ENCODE results near the gene PPIG.
"Not testable (repeated sequence)": the region's sequence is repeated elsewhere in the genome, so short reads cannot be mapped to it uniquely, and the experiment has no call there.

The PPIG gene

DNA sequence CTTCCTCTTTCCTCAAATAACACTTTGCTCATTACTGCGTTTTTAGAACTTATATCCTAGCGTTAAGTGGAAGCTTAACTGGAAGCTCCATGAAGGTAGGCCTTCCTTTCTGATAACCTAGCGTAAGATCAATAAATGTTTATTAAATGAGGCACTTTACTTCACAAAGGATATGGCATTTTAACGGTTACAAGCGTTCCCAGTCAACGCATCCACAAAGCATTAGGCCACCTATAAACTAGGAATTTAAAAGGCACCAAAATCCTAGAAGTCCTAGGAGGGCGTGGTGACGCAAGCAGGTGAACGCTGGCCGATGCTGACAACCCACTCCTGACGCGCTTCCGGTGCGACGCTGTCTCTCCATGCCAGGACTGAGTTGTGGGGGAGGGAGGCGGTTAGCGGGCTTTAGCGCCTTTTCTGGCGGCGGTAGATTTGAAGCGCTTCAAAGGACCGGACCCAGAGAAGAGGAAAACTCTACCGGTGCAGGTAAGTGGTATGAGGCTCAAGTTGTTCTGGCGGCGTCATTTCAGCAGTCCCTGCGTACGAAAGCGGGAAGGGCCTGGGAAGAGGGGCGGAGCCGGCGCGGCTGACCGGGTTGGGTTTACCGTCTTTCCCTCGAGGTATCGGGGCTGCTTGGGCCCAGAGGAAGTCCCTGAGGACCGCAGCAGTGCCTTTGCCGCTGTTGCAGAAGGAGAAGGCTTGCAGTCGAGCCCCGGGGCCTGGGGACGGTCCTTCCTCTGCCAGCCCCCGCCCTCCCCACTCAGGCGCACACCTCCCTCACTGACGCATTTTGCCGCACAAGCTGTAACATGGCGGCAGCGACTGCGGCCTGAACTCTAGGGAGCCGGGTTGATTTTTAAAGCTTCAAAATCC is at the start of gene PPIG:
Gene PPIG (plus strand): TSS at position 347 of the 873 bp plus-strand sequence. CDS start 19,691 bp downstream, outside the sequence.
- peak; percentile 42 to 77 for DNase-seq

DNA sequence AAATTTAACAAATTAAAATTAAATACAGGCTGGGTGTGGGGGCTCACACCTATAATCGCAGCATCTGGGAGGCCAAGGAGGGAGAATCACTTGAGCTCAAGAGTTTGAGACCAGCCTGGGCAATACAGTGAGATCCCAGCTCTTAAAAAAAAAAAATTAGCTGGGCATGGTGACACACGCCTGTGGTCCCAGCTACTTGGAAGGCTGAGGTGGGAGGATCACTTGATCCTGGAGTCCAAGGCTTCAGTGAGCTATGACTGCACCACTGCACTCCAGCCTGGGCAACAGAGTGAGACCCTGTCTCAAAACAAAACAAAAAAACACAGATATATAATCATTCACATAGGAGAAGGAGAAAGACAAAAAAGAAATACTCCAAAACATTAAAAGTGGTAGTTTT is 44.7 kb upstream of the PPIG start:
- not testable (repeated sequence) for DNase-seq

DNA sequence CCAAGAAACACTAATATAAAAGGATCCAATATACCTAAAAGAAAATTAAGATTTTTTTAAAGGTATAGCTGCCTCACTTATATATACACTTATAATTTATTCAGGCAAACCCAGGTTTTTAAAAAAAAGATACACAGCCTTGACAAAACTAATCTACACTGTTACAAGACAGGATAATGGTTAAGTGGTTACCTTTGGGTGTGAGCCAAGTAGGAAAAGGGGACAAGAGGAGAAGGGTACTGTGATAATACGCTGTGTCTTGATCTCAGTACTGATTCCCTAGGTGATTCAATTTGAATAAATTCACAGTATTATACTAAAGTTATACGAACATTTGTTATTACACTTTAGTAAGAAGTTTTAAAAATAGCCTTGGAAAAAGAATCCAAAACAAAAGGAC is 44.0 kb upstream of the PPIG start:
- DNase-seq: no peak

DNA sequence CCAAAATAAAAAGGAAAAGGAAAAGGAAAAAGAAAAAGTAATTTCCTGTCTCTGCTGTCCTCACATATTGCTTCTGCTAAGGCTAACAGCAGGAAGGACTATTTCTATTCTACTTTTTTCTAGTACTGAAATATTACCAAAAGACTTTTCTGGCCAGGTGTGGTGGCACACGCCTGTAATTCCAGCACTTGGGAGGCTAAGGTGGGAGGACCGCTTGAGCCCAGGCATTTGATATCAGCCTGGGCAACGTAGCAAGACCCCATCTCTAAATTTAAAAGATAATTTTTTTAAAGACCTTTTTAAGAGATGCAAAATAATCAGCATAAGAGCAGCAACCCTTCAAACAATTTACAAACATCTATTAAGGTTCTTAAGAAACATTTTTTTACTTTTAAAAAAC is 41.7 kb upstream of the PPIG start:
- no peak for DNase-seq

GRCh38 chr2:169546756-169547155 is 37.4 kb upstream of the PPIG start:
- no peak for DNase-seq

GRCh38 chr2:169561364-169561763 is 22.8 kb upstream of the PPIG start:
- no peak for DNase-seq

- DNase-seq: not testable (repeated sequence)
Measured at GRCh38 chr2:169562084-169562483, 22.1 kb upstream of the PPIG start.

DNA sequence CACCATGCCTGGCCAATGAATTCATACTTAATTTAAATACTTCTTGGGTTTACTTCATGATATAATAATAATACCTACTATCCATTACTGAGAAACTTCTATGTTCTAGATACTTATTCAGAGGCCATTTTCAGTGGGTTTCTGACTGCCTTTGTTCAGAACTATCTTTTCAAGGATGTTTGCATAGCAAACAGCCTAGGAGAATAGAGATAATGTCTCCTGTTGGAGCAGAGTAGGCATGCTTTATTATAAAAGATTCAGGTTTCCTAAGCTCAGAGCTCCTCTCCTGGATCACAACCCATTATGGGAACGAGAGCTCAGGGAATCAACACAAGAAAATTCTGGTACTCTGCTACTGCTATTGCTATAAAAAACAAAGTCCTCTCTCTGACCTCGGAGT is 21.6 kb upstream of the PPIG start:
- DNase-seq: no peak

- DNase-seq: no peak
Measured at GRCh38 chr2:169565686-169566085, 18.5 kb upstream of the PPIG start.

DNA sequence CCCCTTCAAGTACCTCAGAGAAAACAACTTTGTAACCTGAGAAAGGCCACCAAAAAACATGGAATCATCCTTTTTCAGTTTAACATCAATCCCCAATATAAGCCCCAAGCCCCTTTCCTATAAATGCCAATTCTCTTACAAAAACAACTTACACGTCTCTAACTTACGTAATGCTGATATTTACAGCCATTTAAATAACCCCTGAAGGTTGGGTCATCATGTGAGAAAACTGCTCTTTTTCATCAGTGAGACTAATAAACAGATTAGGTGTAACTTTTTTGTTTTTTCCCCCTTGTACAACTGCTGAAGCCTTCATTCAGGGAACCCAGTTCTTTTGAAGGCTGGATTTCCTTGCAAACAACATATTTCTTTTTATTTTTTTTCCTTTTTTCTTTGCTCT is 14.2 kb upstream of the PPIG start:
- no peak for DNase-seq

GRCh38 chr2:169570752-169571151 is 13.4 kb upstream of the PPIG start:
- not testable (repeated sequence) for DNase-seq

GRCh38 chr2:169571571-169571970 is 12.6 kb upstream of the PPIG start:
- DNase-seq: no peak

DNA sequence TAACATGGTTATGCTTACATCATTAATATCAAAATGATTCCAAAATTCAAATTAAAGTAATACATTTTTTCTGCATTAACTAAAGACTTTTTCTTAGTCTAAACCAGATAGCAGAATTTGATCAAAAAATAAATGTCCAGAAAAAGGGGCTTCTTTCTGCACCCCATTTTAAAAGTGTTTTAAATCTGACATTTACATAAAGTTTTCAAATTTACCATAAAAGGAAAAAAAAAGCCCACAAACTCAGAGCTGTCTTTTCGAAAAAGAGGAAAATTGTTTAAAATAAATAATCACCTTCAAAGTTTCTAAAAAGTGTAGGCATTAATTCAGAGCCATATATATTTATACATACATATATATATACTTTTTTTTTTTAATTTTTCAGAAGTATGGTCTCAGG is 12.0 kb upstream of the PPIG start:
- no peak for DNase-seq

- no peak for DNase-seq
Measured at GRCh38 chr2:169572821-169573159, 11.4 kb upstream of the PPIG start.

DNA sequence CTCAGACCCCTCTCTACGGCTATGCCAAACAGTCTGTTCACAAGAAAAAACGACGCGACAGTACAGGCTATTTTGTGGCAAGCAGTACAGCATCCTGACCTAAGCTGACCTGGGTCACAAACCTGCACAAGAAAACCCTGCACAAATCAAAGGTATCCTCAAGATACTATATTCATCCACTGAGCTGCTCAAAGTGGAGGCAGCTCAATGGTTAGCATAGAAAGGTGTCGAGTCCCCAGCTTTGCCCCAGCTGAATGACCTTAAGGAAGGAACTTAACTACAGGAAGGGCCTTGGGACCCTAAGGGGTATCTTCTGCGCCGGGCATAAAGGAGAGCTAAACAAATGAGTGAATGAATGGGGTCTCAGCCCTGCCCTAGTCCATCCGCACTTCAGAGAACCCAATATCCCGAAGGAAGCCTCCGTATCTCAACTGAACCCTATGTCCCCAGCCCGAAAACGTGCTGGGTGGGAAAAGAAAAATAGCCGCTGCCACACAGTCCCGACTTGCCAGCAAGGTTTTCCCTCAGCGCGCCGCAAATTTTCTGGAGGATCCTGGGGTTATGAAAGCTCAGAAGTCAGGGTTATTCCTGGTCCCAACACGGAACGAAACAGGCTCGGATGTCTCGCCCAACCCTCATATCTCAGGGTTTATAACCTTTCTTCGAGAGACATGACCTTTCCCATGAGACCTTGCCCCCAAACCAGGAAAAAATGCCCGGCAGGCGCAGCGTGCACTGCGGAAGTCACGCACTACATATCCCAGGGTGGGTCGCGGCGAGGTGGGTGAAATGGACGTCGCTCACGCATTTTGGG is 10.8 kb upstream of the PPIG start, which contains the start of gene FASTKD1:
Gene FASTKD1 (minus strand): TSS at position 706 of the 814 bp plus-strand sequence. CDS start 1,836 bp downstream, outside the sequence.
- DNase-seq: peak; percentile 68 to 77

GRCh38 chr2:169573974-169574299 is 10.2 kb upstream of the PPIG start:
- no peak for DNase-seq

DNA sequence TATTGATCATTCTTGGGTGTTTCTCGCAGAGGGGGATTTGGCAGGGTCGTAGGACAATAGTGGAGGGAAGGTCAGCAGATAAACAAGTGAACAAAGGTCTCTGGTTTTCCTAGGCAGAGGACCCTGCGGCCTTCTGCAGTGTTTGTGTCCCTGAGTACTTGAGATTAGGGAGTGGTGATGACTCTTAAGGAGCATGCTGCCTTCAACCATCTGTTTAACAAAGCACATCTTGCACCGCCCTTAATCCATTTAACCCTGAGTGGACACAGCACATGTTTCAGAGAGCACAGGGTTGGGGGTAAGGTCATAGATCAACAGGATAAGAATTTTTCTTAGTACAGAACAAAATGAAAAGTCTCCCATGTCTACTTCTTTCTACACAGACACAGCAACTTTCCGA is 9.6 kb upstream of the PPIG start:
- DNase-seq: not testable (repeated sequence)

- DNase-seq: not testable (repeated sequence)
Measured at GRCh38 chr2:169575264-169575663, 8.9 kb upstream of the PPIG start.

- DNase-seq: peak in 1 of 2 experiments; percentile 7
Measured at GRCh38 chr2:169579044-169579443, 5.1 kb upstream of the PPIG start.

DNA sequence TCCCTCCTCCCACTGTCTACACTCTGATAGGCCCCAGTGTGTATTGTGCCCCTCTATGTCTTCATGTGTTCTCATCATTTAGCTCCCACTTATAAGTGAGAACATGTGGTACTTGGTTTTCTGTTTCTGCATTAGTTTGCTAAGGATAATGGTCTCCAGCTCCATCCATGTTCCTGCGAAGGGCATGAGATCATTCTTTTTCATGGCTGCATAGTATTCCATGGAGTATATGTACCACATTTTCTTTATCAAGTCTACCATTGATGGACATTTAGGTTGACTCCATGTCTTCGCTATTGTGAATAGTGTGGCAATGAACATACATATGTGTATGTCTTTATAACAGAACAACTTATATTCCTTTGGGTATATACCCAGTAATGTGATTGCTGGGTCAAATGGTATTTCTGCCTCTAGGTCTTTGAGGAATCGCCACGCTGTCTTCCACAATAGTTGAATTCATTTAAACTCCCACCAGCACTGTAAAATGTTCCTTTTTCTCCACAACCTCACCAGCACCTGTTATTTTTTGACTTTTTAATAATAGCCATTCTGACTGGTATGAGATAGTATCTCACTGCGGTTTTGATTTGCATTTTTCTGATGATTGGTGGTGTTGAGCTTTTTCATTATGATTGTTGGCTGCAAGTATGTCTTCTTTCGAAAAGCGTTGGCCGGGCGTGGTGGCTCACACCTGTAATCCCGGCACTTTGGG is 1.4 kb upstream of the PPIG start:
- DNase-seq: not testable (repeated sequence)

- no peak for DNase-seq
Measured at GRCh38 chr2:169583518-169583917, 633 bp upstream of the PPIG start.

- no peak for DNase-seq
Measured at GRCh38 chr2:169585673-169586072, 1.5 kb downstream of the PPIG start.

- no peak for DNase-seq
Measured at GRCh38 chr2:169590804-169591203, 6.7 kb downstream of the PPIG start.
